ENCODE measurements around the gene KCMF1.

DNA sequence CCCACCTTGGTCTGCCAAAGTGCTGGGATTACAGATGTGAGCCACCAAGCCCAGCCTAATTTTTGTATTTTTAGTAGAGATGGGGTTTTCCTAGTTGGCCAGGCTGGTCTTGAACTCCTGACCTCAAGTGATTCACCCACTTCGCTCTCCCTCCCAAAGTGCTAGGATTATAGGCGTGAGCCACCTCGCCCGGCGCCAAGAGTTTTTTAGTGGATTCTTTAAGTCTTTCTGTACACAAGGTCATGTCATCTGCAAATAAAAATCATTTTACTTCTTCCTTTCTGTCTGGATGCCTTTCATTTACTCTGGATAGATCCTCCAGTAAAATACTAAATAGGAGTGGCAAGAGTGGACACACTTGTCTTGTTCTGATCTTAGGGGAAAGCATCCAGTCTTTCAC lies 61.7 kb downstream of the KCMF1 start:
- TF ChIP-seq, protein P1, sequence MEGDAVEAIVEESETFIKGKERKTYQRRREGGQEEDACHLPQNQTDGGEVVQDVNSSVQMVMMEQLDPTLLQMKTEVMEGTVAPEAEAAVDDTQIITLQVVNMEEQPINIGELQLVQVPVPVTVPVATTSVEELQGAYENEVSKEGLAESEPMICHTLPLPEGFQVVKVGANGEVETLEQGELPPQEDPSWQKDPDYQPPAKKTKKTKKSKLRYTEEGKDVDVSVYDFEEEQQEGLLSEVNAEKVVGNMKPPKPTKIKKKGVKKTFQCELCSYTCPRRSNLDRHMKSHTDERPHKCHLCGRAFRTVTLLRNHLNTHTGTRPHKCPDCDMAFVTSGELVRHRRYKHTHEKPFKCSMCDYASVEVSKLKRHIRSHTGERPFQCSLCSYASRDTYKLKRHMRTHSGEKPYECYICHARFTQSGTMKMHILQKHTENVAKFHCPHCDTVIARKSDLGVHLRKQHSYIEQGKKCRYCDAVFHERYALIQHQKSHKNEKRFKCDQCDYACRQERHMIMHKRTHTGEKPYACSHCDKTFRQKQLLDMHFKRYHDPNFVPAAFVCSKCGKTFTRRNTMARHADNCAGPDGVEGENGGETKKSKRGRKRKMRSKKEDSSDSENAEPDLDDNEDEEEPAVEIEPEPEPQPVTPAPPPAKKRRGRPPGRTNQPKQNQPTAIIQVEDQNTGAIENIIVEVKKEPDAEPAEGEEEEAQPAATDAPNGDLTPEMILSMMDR (IDR thresholded peaks at IDR 0.05), result no peak
- TF ChIP-seq, protein P2, sequence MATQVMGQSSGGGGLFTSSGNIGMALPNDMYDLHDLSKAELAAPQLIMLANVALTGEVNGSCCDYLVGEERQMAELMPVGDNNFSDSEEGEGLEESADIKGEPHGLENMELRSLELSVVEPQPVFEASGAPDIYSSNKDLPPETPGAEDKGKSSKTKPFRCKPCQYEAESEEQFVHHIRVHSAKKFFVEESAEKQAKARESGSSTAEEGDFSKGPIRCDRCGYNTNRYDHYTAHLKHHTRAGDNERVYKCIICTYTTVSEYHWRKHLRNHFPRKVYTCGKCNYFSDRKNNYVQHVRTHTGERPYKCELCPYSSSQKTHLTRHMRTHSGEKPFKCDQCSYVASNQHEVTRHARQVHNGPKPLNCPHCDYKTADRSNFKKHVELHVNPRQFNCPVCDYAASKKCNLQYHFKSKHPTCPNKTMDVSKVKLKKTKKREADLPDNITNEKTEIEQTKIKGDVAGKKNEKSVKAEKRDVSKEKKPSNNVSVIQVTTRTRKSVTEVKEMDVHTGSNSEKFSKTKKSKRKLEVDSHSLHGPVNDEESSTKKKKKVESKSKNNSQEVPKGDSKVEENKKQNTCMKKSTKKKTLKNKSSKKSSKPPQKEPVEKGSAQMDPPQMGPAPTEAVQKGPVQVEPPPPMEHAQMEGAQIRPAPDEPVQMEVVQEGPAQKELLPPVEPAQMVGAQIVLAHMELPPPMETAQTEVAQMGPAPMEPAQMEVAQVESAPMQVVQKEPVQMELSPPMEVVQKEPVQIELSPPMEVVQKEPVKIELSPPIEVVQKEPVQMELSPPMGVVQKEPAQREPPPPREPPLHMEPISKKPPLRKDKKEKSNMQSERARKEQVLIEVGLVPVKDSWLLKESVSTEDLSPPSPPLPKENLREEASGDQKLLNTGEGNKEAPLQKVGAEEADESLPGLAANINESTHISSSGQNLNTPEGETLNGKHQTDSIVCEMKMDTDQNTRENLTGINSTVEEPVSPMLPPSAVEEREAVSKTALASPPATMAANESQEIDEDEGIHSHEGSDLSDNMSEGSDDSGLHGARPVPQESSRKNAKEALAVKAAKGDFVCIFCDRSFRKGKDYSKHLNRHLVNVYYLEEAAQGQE (IDR thresholded peaks at IDR 0.05; ENCODE audit: insufficient read depth in 1 of 2, low read depth in 2 of 2, low read length in 1 of 2), result no peak
- TF ChIP-seq SIN3A (IDR thresholded peaks at IDR 0.05; ENCODE audit: borderline replicate concordance, insufficient read depth, low read depth, low read length) (no peak), POLR2AphosphoS5 (IDR thresholded peaks at IDR 0.05; ENCODE audit: low read depth, low read length) (no peak)
